ENCODE results near the gene ZNF557. TPM values are rescaled to one million over a fixed set of nuclear protein-coding genes. Genes with fewer than 3 reads are reported as not detected.

ZNF557 gene
- total RNA-seq, 4 donors from 2014 or later: 2.0 to 12.5 (median 6.4) TPM

GRCh38 chr19:7132054-7132453, 62.6 kb downstream of the ZNF557 start:
- in situ Hi-C loops (cut with MboI; ENCODE audit: low pct_ligation_motif_present in 1 of 4, low pct_unique_long_range_greater_than_20kb in 1 of 4, low sequenced_read_pairs in 3 of 4) (no loop called here), intact Hi-C loops (cut with DNase I; ENCODE audit: low total_unique reads) (no loop called here)
- Histone ChIP-seq H3K4me1 (peaks cover 4 to 20% (median 10%) of the 10 kb centered on the region in 4 donors), H3K27ac (no peak overlapping the region), H3K4me3 (no peak overlapping the region), H3K27me3 (no peaks in the 10 kb centered on the region), H3K9me3 (no peaks in the 10 kb centered on the region), H3K36me3 (peaks cover 0 to 46% (median 19%) of the 10 kb centered on the region in 4 donors)
- TF ChIP-seq POLR2AphosphoS5 (IDR thresholded peaks at IDR 0.05) (no peak), POLR2A (IDR thresholded peaks at IDR 0.05) (no peak), CTCF (IDR thresholded peaks at IDR 0.05) (no peak), EP300 (IDR thresholded peaks at IDR 0.05; ENCODE audit: low read depth) (no peak)
- 91 to 97% methylated on average over 7 to 16 of the region's 16 CpGs for WGBS, 2 donors (ENCODE audit: low coverage in 1 of 2)
- DNase-seq: no peak

GRCh38 chr19:7137120-7137519, 67.6 kb downstream of the ZNF557 start:
- Histone ChIP-seq H3K4me1 (peaks cover 4 to 20% (median 10%) of the 10 kb centered on the region in 4 donors), H3K9me3 (no peaks in the 10 kb centered on the region), H3K36me3 (peaks cover 0 to 33% (median 18%) of the 10 kb centered on the region in 4 donors), H3K27me3 (no peaks in the 10 kb centered on the region), H3K27ac (no peak overlapping the region), H3K4me3 (no peak overlapping the region)
- intact Hi-C loops (cut with DNase I; ENCODE audit: low total_unique reads): no loop called here
- TF ChIP-seq EP300 (IDR thresholded peaks at IDR 0.05; ENCODE audit: low read depth) (no peak), POLR2A (IDR thresholded peaks at IDR 0.05) (no peak), POLR2AphosphoS5 (IDR thresholded peaks at IDR 0.05) (no peak), CTCF (IDR thresholded peaks at IDR 0.05) (no peak)
- no peak for DNase-seq
- 0 to 41% methylated on average over 1 to 2 of the region's 2 CpGs for WGBS, 2 donors (ENCODE audit: low coverage in 1 of 2)
- in situ Hi-C loops (cut with MboI; ENCODE audit: low pct_ligation_motif_present in 1 of 4, low pct_unique_long_range_greater_than_20kb in 1 of 4, low sequenced_read_pairs in 3 of 4): no loop called here

Other genes with a start within 250 kb of the ZNF557 start
- gene ADGRE1, start 182.1 kb upstream of the ZNF557 start, total RNA-seq: under 1 TPM in 2 of 4 donors, not detected in 2; 0.16 to 0.27 TPM
- not detected for gene MBD3L2B, start 48.3 kb upstream of the ZNF557 start, total RNA-seq
- not detected for gene MBD3L5, start 39.1 kb upstream of the ZNF557 start, total RNA-seq
- not detected for gene MBD3L4, start 29.5 kb upstream of the ZNF557 start, total RNA-seq
- gene MBD3L2, start 20.4 kb upstream of the ZNF557 start, total RNA-seq: not detected
- gene MBD3L3, start 11.0 kb upstream of the ZNF557 start, total RNA-seq: not detected
- gene INSR, start 224.7 kb downstream of the ZNF557 start, total RNA-seq: 100 to 1,000 TPM; 134 to 252 (median 164) TPM